H9 (cell line): ENCODE results near the gene MAPT. TPM values are rescaled to one million over a fixed set of nuclear protein-coding genes. Genes with fewer than 3 reads are reported as not detected.

Source experiments
- DNase-seq: peaks from one replicate; pipeline ENCODE4 v3.0.0-alpha.2; 2017
- H2AFZ ChIP-seq: one replicate; pipeline ENCODE4 v1.6.1; 2013; ENCODE audit warnings: mild to moderate bottlenecking, low read length, control low read depth, moderate library complexity
- H2AK5ac ChIP-seq: 2 replicates; pipeline ENCODE4 v1.6.1; 2013; ENCODE audit warnings: low read length, control low read depth, mixed read lengths; ENCODE audit not compliant: insufficient read length
- H2BK120ac ChIP-seq: one replicate; pipeline ENCODE4 v1.6.1; 2013; ENCODE audit warnings: low read depth, mild to moderate bottlenecking, low read length, control low read depth, inconsistent platforms; ENCODE audit not compliant: poor library complexity, severe bottlenecking
- H2BK12ac ChIP-seq: 2 replicates; pipeline ENCODE4 v1.6.1; 2013; ENCODE audit warnings: low read length, control low read depth, mixed read lengths, low read depth; ENCODE audit not compliant: insufficient read length
- H2BK15ac ChIP-seq: 2 replicates; pipeline ENCODE4 v1.6.1; 2013; ENCODE audit warnings: low read depth, low read length, control low read depth
- H2BK20ac ChIP-seq: one replicate; pipeline ENCODE4 v1.6.1; 2013; ENCODE audit warnings: low read depth, mild to moderate bottlenecking, low read length, control low read depth, inconsistent platforms; ENCODE audit not compliant: poor library complexity, severe bottlenecking
- H2BK5ac ChIP-seq: 2 replicates; pipeline ENCODE4 v1.6.1; 2013; ENCODE audit warnings: low read length, control low read depth, mixed read lengths; ENCODE audit not compliant: insufficient read length
- H3K14ac ChIP-seq: 2 replicates; pipeline ENCODE4 v1.6.1; 2013; ENCODE audit warnings: low read length, control low read depth; ENCODE audit not compliant: insufficient read depth
- H3K18ac ChIP-seq: 2 replicates; pipeline ENCODE4 v1.6.1; 2013; ENCODE audit warnings: low read depth, mild to moderate bottlenecking, mixed read lengths, low read length, control low read depth; ENCODE audit not compliant: insufficient read length
- H3K23ac ChIP-seq: 2 replicates; pipeline ENCODE4 v1.6.1; 2013; ENCODE audit warnings: low read length, control low read depth, mixed read lengths, low read depth; ENCODE audit not compliant: insufficient read length
- H3K23me2 ChIP-seq: 2 replicates; pipeline ENCODE4 v1.6.1; 2013; ENCODE audit warnings: low read depth, mild to moderate bottlenecking, mixed read lengths, low read length, control low read depth; ENCODE audit not compliant: insufficient read length, poor library complexity, severe bottlenecking
- H3K27ac ChIP-seq: 2 replicates; pipeline ENCODE4 v1.5.1; 2013; ENCODE audit warnings: low read length, control low read depth, mixed read lengths, low read depth; ENCODE audit not compliant: insufficient read length
- H3K27me3 ChIP-seq: 2 replicates; pipeline ENCODE4 v1.6.1; 2013; ENCODE audit warnings: low read length, control low read depth, inconsistent platforms; ENCODE audit not compliant: insufficient read depth
- H3K4ac ChIP-seq: 2 replicates; pipeline ENCODE4 v1.6.1; 2013; ENCODE audit warnings: low read depth, mild to moderate bottlenecking, control low read depth, inconsistent platforms, low read length, moderate library complexity
- H3K4me1 ChIP-seq: 2 replicates; pipeline ENCODE4 v1.6.1; 2013; ENCODE audit warnings: low read length, control low read depth, inconsistent platforms; ENCODE audit not compliant: insufficient read depth
- H3K4me2 ChIP-seq: 2 replicates; pipeline ENCODE4 v1.6.1; 2013; ENCODE audit warnings: low read length, control low read depth, mixed read lengths; ENCODE audit not compliant: insufficient read length, insufficient read depth
- H3K56ac ChIP-seq: 2 replicates; pipeline ENCODE4 v1.6.1; 2013; ENCODE audit warnings: low read depth, mild to moderate bottlenecking, mixed read lengths, low read length, control low read depth; ENCODE audit not compliant: insufficient read length
- H3K79me1 ChIP-seq: 2 replicates; pipeline ENCODE4 v1.6.1; 2013; ENCODE audit warnings: low read depth, mild to moderate bottlenecking, moderate library complexity, low read length, control low read depth, inconsistent platforms; ENCODE audit not compliant: insufficient read depth, poor library complexity, severe bottlenecking
- H3K79me2 ChIP-seq: 2 replicates; pipeline ENCODE4 v1.6.1; 2013; ENCODE audit warnings: low read length, control low read depth, inconsistent platforms; ENCODE audit not compliant: insufficient read depth
- H3K9ac ChIP-seq: 2 replicates; pipeline ENCODE4 v1.6.1; 2013; ENCODE audit warnings: low read length, control low read depth, mixed read lengths; ENCODE audit not compliant: insufficient read length; ENCODE audit errors: extremely low read depth
- H3K9me3 ChIP-seq: one replicate; pipeline ENCODE4 v1.6.1; 2013; ENCODE audit warnings: low read depth, low read length, inconsistent platforms; ENCODE audit not compliant: control insufficient read depth
- H3T11ph ChIP-seq: one replicate; pipeline ENCODE4 v1.6.1; 2013; ENCODE audit warnings: mild to moderate bottlenecking, low read length, control low read depth, inconsistent platforms
- H4K20me1 ChIP-seq: one replicate; pipeline ENCODE4 v1.6.1; 2013; ENCODE audit not compliant: control insufficient read depth, insufficient read length, insufficient read depth
- H4K5ac ChIP-seq: 2 replicates; pipeline ENCODE4 v1.6.1; 2013; ENCODE audit warnings: low read depth, mild to moderate bottlenecking, mixed read lengths, low read length, control low read depth; ENCODE audit not compliant: insufficient read length
- H4K8ac ChIP-seq: replicated peaks from 2 replicates; pipeline ENCODE4 v1.6.1; 2013; ENCODE audit warnings: low read length, control low read depth, mixed read lengths, low read depth; ENCODE audit not compliant: insufficient read length
- H4K91ac ChIP-seq: 2 replicates; pipeline ENCODE4 v1.6.1; 2013; ENCODE audit warnings: low read depth, mild to moderate bottlenecking, moderate library complexity, mixed read lengths, low read length, control low read depth; ENCODE audit not compliant: insufficient read length
- H3K27ac Mint-ChIP-seq, 3 experiments: 2 replicates in 2 of 3; 3 replicates in 1 of 3; pipeline ENCODE4 v1.8.0; 2020 to 2021; ENCODE audit warnings: mixed read lengths in 3 of 3, mild to moderate bottlenecking in 1 of 3, moderate library complexity in 1 of 3
- H3K27me3 Mint-ChIP-seq: 2 replicates; pipeline ENCODE4 v1.8.0; 2021; ENCODE audit warnings: low read depth, mild to moderate bottlenecking, moderate library complexity, mixed read lengths
- H3K36me3 Mint-ChIP-seq, 3 experiments: 2 replicates in 2 of 3; 3 replicates in 1 of 3; pipeline ENCODE4 v1.8.0; 2020 to 2021; ENCODE audit warnings: low read depth in 3 of 3, mixed read lengths in 3 of 3; ENCODE audit not compliant: insufficient read depth in 1 of 3
- H3K4me1 Mint-ChIP-seq, 2 experiments: 2 replicates each; pipeline ENCODE4 v1.8.0; 2020; ENCODE audit warnings: mixed read lengths in 2 of 2
- H3K4me3 Mint-ChIP-seq, 2 experiments: 2 replicates in 1 of 2; 3 replicates in 1 of 2; pipeline ENCODE4 v1.8.0; 2020 to 2021; ENCODE audit warnings: mild to moderate bottlenecking in 2 of 2, mixed read lengths in 2 of 2, moderate library complexity in 1 of 2
- H3K9me3 Mint-ChIP-seq, 2 experiments: 2 replicates in 1 of 2; 3 replicates in 1 of 2; pipeline ENCODE4 v1.8.0; 2020; ENCODE audit warnings: mild to moderate bottlenecking in 2 of 2, mixed read lengths in 2 of 2, moderate library complexity in 1 of 2
- WGBS: extraction: QIAGEN DNeasy Blood & Tissue Kit; methylation state at CpG from one replicate; pipeline ENCODE4 v1.1.7; 2013; ENCODE audit warnings: missing lambda C conversion rate, low lambda C conversion rate, mixed read lengths; ENCODE audit not compliant: insufficient read length; ENCODE audit errors: extremely low coverage; 5-methylcytosine and 5-hydroxymethylcytosine counted together
- total RNA-seq: library from RNA; stranded (reverse); gene quantifications from 2 replicates; pipeline ENCODE4 v1.2.1, GENCODE V29; 2021
- TF ChIP-seq, protein P1 (sequence below): fragments of 200-600 bp; sonication (generic); conservative IDR thresholded peaks from 3 replicates; pipeline ENCODE4 v1.8.0; 2021; ENCODE audit warnings: antibody characterized with exemption, mild to moderate bottlenecking

Gene MAPT
- total RNA-seq, 1 experiment from 2014 or later, result 1.6 TPM

DNA sequence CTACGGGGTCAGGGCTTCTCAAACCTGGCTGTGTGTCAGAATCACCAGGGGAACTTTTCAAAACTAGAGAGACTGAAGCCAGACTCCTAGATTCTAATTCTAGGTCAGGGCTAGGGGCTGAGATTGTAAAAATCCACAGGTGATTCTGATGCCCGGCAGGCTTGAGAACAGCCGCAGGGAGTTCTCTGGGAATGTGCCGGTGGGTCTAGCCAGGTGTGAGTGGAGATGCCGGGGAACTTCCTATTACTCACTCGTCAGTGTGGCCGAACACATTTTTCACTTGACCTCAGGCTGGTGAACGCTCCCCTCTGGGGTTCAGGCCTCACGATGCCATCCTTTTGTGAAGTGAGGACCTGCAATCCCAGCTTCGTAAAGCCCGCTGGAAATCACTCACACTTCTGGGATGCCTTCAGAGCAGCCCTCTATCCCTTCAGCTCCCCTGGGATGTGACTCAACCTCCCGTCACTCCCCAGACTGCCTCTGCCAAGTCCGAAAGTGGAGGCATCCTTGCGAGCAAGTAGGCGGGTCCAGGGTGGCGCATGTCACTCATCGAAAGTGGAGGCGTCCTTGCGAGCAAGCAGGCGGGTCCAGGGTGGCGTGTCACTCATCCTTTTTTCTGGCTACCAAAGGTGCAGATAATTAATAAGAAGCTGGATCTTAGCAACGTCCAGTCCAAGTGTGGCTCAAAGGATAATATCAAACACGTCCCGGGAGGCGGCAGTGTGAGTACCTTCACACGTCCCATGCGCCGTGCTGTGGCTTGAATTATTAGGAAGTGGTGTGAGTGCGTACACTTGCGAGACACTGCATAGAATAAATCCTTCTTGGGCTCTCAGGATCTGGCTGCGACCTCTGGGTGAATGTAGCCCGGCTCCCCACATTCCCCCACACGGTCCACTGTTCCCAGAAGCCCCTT lies 115.6 kb downstream of the MAPT start:
- Histone ChIP-seq H3K4me1 (no peaks in the 10 kb centered on the region), H3K56ac (no peak overlapping the region), H3K18ac (no peak overlapping the region), H3K4me2 (no peak overlapping the region), H2BK12ac (no peak overlapping the region), H4K20me1 (no peaks in the 10 kb centered on the region), H3K27ac (no peak overlapping the region), H2BK20ac (no peak overlapping the region), H3K4ac (no peak overlapping the region), H2BK5ac (no peak overlapping the region), H3K9ac (no peak overlapping the region), H4K91ac (no peak overlapping the region), H2AFZ (no peak overlapping the region), H3K9me3 (no peaks in the 10 kb centered on the region), H2BK15ac (no peak overlapping the region), H4K8ac (no peak overlapping the region), H3K23me2 (no peaks in the 10 kb centered on the region), H3K27me3 (no peaks in the 10 kb centered on the region), H3K79me2 (no peaks in the 10 kb centered on the region), H3K79me1 (no peaks in the 10 kb centered on the region), H2BK120ac (no peak overlapping the region), H3K23ac (no peak overlapping the region), H2AK5ac (no peak overlapping the region), H4K5ac (no peak overlapping the region), H3K14ac (no peak overlapping the region), H3T11ph (no peak overlapping the region)
- TF ChIP-seq, protein P1, sequence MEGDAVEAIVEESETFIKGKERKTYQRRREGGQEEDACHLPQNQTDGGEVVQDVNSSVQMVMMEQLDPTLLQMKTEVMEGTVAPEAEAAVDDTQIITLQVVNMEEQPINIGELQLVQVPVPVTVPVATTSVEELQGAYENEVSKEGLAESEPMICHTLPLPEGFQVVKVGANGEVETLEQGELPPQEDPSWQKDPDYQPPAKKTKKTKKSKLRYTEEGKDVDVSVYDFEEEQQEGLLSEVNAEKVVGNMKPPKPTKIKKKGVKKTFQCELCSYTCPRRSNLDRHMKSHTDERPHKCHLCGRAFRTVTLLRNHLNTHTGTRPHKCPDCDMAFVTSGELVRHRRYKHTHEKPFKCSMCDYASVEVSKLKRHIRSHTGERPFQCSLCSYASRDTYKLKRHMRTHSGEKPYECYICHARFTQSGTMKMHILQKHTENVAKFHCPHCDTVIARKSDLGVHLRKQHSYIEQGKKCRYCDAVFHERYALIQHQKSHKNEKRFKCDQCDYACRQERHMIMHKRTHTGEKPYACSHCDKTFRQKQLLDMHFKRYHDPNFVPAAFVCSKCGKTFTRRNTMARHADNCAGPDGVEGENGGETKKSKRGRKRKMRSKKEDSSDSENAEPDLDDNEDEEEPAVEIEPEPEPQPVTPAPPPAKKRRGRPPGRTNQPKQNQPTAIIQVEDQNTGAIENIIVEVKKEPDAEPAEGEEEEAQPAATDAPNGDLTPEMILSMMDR, result no peak
- H3K4me3 Mint-ChIP-seq, result no peak overlapping the region; a peak in 1 of 5 replicates
- peaks cover 0 to 7% of the 10 kb centered on the region in 2 experiments; a peak in 2 of 5 replicates for H3K9me3 Mint-ChIP-seq
- peaks cover 2% of the 10 kb centered on the region for H3K27me3 Mint-ChIP-seq
- H3K27ac Mint-ChIP-seq, result no peak overlapping the region; a peak in 1 of 7 replicates
- no peaks in the 10 kb centered on the region; a peak in 2 of 7 replicates for H3K36me3 Mint-ChIP-seq
- H3K4me1 Mint-ChIP-seq, result 0 out of 4 replicates have a peak, but pooled peaks cover 0 to 6% of the 10 kb centered on the region in 2 experiments
- peak; percentile 34 for DNase-seq
- WGBS, result no CpG with 5 or more reads among the region's 33 CpGs
